AG09319 (cell line): Measurements from ENCODE around the gene CAMK2A.

ENCODE experiments used
- DNase-seq: peaks from one replicate; pipeline ENCODE4 v3.0.0-alpha.2; 2010; ENCODE audit warnings: low read depth; ENCODE audit errors: extremely low read depth
- TF ChIP-seq, protein P1 (sequence below): IDR thresholded peaks from 2 replicates; pipeline ENCODE4 v1.5.1; 2011; ENCODE audit warnings: low read depth, mild to moderate bottlenecking, inconsistent platforms, low read length, moderate library complexity

CAMK2A gene

DNA sequence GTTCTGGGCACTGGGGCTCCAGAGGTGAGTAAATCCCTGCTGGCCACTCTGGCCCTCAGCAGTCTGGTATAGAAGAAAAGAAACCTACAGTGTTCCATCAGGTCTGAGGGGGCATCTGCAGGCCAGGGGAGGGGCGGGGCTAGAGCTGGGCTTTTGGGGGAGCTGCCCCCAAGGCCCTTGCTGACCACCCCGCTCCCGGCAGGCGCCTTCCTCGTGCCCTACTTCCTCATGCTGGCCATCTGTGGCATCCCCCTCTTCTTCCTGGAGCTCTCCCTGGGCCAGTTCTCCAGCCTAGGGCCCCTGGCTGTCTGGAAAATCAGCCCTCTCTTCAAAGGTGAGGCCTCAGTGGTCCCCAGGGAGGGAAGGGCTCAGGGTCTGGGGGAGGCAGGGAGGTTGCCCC lies 93.1 kb downstream of the CAMK2A start:
- no peak for DNase-seq
- TF ChIP-seq, protein P1, sequence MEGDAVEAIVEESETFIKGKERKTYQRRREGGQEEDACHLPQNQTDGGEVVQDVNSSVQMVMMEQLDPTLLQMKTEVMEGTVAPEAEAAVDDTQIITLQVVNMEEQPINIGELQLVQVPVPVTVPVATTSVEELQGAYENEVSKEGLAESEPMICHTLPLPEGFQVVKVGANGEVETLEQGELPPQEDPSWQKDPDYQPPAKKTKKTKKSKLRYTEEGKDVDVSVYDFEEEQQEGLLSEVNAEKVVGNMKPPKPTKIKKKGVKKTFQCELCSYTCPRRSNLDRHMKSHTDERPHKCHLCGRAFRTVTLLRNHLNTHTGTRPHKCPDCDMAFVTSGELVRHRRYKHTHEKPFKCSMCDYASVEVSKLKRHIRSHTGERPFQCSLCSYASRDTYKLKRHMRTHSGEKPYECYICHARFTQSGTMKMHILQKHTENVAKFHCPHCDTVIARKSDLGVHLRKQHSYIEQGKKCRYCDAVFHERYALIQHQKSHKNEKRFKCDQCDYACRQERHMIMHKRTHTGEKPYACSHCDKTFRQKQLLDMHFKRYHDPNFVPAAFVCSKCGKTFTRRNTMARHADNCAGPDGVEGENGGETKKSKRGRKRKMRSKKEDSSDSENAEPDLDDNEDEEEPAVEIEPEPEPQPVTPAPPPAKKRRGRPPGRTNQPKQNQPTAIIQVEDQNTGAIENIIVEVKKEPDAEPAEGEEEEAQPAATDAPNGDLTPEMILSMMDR: no peak

DNA sequence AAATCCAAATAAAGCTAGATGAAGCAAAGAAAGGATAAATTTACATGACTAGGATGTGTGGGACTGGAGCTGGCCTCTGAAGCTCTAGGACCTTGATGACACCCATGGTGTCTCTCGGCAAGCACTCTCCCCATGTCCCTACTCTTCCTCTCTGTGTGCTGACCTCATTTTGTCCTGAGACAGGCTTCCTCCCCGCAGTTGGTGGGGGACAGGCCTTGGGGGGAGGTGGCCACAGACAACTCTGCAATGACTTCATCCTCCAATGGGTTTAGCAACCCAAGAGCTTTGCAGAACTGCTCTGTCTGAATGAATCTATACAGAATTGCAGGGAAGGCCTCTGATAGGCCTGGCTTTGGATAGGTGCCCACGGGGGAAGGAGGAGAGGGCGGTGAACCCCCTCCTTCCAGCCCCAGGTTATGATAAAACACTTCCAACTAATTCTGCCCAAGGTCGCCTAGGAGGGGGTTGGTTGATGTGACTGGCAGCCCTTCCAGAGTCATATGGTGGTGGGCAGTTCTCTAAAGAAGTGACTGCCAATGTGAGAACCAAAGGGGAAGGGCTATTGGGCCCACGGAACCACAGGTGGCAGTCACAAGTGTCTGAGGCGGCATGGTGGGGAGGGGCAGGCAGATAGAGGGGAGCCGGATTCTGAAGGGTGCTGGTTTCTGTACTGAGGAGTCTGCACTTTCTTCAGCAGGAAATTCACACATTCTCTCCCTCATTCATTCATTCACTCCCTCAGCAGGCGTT lies 93.7 kb downstream of the CAMK2A start:
- DNase-seq: no peak
- TF ChIP-seq, protein P1: no peak

DNA sequence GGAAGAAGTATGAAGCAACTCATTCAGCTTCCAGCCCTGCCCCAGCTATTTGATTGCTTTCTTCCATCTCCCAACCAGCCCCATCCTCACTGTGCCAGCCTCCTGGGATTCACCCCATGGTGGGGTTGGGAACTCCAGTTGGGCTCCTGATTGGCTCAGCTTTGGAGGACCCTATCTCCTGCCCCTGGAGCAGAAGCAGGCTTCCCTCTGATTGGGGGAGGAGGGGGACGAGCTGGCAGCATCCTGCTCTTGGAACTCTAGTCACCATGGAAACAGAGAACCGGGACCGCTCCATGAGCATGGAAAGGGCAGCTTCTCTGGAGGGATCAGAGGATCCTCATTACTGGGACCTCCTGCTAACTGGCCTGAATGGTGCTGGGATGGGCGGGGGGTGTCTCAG lies 97.1 kb downstream of the CAMK2A start:
- TF ChIP-seq, protein P1: no peak

DNA sequence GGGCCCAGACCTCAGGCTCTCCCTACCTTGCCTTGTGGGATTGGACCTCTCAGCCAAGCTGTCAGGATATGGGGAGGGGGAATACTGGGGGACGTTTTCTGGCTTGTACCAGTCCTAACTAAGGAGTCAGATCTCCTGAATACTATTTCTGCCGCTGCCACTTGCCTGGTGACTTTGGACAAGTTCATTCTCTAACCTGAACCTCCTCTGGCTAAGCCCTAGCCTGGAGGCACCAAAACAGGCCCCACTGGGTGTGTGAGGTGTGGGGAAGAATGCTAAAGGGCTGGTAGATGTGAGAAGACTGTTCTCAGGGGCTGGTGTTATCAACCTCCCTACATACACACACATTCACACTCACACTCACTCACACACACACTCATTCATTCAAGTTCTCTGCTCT lies 98.6 kb downstream of the CAMK2A start:
- TF ChIP-seq, protein P1: no peak
- no peak for DNase-seq

More for the DNA sequence above, 97.1 kb downstream of the CAMK2A start:
- DNase-seq: no peak

DNA sequence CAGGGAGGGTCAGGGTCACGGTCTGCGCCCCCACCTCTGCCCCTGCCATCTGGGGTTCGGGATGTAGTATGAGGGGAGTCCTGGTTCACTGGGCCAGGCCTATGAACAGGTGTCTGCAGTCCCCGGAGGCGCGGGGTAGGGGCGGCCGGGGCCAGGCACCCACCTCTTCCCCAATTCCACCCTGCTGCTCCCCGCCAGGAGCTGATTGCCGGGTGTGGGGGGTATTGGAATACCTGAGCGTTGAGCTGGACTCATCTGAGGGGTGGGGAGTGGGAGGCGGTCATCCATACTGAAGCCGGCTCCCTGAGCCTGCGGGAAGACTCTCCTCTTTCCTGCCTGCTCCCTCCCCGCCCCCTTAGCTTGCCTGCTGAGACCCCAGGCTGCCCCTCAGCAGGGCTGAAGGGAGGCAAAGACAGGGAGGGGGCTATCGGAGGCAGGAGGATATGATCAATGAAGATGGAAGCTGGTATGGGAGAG lies 99.0 kb downstream of the CAMK2A start:
- DNase-seq: no peak
- TF ChIP-seq, protein P1: no peak

DNA sequence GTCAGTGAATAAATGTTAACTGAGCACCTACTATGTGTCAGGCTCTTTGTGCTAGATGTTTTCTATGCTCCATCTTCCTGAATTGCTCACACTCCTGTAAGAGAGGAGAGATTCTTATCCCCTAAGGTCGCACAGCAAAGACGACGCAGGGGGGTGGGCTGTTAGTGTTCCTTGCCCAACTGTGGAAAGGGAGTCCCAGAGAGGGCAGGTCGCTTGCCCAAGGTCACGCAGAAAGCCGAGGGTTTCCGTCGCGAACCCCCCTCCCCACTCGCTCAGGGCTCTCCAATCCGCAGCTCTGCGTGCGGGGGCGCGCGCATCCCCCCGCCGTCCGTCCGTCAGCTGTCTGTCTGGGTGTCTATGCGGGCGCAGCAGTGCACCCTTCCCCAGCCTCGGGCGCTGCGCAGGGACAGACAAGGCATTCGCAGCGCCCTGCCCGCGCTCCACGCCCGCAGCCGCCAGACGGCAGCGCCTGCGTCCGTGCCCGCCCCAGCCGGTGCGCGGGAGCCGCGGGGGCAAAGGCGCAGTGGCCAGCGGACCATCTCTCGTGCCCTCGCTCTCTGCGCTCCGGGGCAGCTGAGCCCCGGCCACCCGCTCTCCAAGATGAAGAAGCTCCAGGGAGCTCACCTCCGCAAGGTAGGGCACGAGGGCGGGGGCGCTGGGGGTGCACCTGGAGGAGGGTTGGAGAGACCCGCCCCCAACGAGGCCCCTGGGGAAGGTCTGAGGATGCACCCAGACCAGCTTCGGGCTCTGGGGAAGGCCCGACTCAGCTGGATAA lies 99.7 kb downstream of the CAMK2A start, which contains the start of gene SLC6A7:
TSS of gene SLC6A7 (plus strand) at position 335 of the 775 bp plus-strand sequence. CDS start at position 601, 266 bp downstream.
- TF ChIP-seq, protein P1: no peak
- DNase-seq: no peak

DNA sequence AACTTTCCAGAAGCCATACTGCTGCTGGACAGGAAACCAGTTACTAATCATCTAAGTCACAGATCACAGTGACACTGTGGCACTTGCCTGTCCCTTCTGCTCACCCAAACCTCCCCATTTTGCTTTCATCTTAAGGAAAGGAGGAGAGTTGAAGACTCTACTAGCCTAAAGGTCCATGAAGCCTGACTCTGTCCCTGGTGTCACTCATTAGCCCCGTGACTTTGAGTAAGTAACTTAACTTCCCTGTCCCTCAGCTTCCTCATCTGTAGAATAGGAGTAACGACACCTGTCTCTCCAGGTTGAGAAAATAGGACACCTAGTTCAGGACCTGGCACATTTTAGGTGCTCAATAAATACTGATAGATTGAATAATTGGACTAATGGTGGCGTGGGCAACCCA lies 100.2 kb downstream of the CAMK2A start:
- DNase-seq: no peak
- TF ChIP-seq, protein P1: no peak
